HEK293 (cell line): ENCODE data around the gene C1orf167.

Experiments used
- ATF2 ChIP-seq: fragments of 450-650 bp; formaldehyde crosslinking; IDR thresholded peaks from 2 replicates; pipeline ENCODE4 v1.5.1; 2016; ENCODE audit warnings: missing biosample characterization, missing genetic modification characterization, low read depth
- BCL11A ChIP-seq: fragments of 450-650 bp; formaldehyde crosslinking; IDR thresholded peaks from 2 replicates; pipeline ENCODE4 v1.5.1; 2016; ENCODE audit warnings: low read depth, missing biosample characterization, missing genetic modification characterization
- CTCF ChIP-seq: fragments of 450-650 bp; formaldehyde crosslinking; IDR thresholded peaks from 2 replicates; pipeline ENCODE4 v1.5.1; 2016; ENCODE audit warnings: missing biosample characterization, missing genetic modification characterization
- TCF7L2 ChIP-seq: IDR thresholded peaks from 2 replicates; pipeline ENCODE4 v1.6.1; 2011; ENCODE audit warnings: low read depth, mild to moderate bottlenecking, inconsistent platforms, low read length, moderate library complexity, borderline replicate concordance
- TSHZ1 ChIP-seq: fragments of 450-650 bp; formaldehyde crosslinking; IDR thresholded peaks from 2 replicates; pipeline ENCODE4 v1.5.1; 2016; ENCODE audit warnings: missing biosample characterization, missing genetic modification characterization, borderline replicate concordance
- ZNF174 ChIP-seq: fragments of 450-650 bp; formaldehyde crosslinking; IDR thresholded peaks from 2 replicates; pipeline ENCODE4 v1.5.0; 2017; ENCODE audit warnings: missing biosample characterization, mild to moderate bottlenecking, missing genetic modification characterization
- ZNF248 ChIP-seq: fragments of 450-650 bp; formaldehyde crosslinking; IDR thresholded peaks from 2 replicates; pipeline ENCODE4 v1.5.1; 2017; ENCODE audit warnings: missing biosample characterization, missing genetic modification characterization
- ZNF292 ChIP-seq: fragments of 450-650 bp; formaldehyde crosslinking; IDR thresholded peaks from 2 replicates; pipeline ENCODE4 v1.5.1; 2016; ENCODE audit warnings: low read depth, missing biosample characterization, missing genetic modification characterization, borderline replicate concordance
- ZNF549 ChIP-seq: fragments of 450-650 bp; IDR thresholded peaks from 2 replicates; pipeline ENCODE4 v1.5.1; 2018; ENCODE audit warnings: missing biosample characterization, missing genetic modification characterization, mild to moderate bottlenecking, inconsistent platforms, moderate library complexity
- ZNF76 ChIP-seq: fragments of 450-650 bp; formaldehyde crosslinking; IDR thresholded peaks from 2 replicates; pipeline ENCODE4; 2016; ENCODE audit warnings: low read depth, missing biosample characterization, missing genetic modification characterization, borderline replicate concordance

- no peak for TF ChIP-seq CTCF (tag by site-specific recombination)
- peak; percentile 45; the same call in 1 of the 2 replicates for TF ChIP-seq ZNF76 (tag by site-specific recombination)
- TF ChIP-seq ZNF174 = no peak
- no peak for TF ChIP-seq ZNF248 (tag by site-specific recombination)
- no peak for TF ChIP-seq ZNF549 (tag by site-specific recombination)
- TF ChIP-seq ATF2 = no peak
- TF ChIP-seq ZNF292 = no peak
- no peak for TF ChIP-seq TCF7L2
- TF ChIP-seq TSHZ1 (tag by site-specific recombination) = no peak
- TF ChIP-seq BCL11A (tag by site-specific recombination) = no peak
Observed at GRCh38 chr1:11806307-11806936, 44.4 kb downstream of the C1orf167 start.
